Measurements from ENCODE around the gene DDR2. TPM values are rescaled to one million over a fixed set of nuclear protein-coding genes. Genes with fewer than 3 reads are reported as not detected.

Gene DDR2
- total and polyA plus RNA-seq, 2 of the 4 experiments (the other 2 are of a cell fraction): 66.1 to 245 TPM

- Histone ChIP-seq H3K4me3 (ENCODE audit: insufficient read depth, low read depth, low read length) (no peak overlapping the region), H2BK15ac (ENCODE audit: low read depth, low read length) (no peak overlapping the region), H4K5ac (ENCODE audit: low read depth, low read length) (no peak overlapping the region), H2BK5ac (ENCODE audit: low read depth, low read length, poor library complexity, severe bottlenecking) (no peak overlapping the region), H3K27ac (ENCODE audit: insufficient read depth, low read length) (no peak overlapping the region), H3K27me3 (ENCODE audit: control insufficient read depth, insufficient read depth, low read length) (no peaks in the 10 kb centered on the region), H3K14ac (replicated peaks; ENCODE audit: low read depth, low read length) (no peak overlapping the region), H3K56ac (ENCODE audit: extremely low read depth, insufficient read depth, low read length) (no peak overlapping the region), H3K4me2 (ENCODE audit: low read depth, low read length) (no peak overlapping the region), H3K36me3 (ENCODE audit: control insufficient read depth, insufficient read depth, low read length) (peaks cover 33% of the 10 kb centered on the region), H3K18ac (ENCODE audit: low read depth, low read length) (no peak overlapping the region), H2BK20ac (ENCODE audit: low read depth, low read length) (no peak overlapping the region), H4K8ac (ENCODE audit: low read depth in 2 of 2, low read length in 2 of 2) (no peak overlapping the region), H2AK9ac (replicated peaks; ENCODE audit: low read depth, low read length, poor library complexity) (no peak overlapping the region), H2AFZ (replicated peaks; ENCODE audit: low read length, poor library complexity) (no peak overlapping the region), H3K4ac (ENCODE audit: low read depth, low read length) (no peak overlapping the region), H3K9me1 (ENCODE audit: insufficient read depth, low read length) (peaks cover 45% of the 10 kb centered on the region), H3K4me1 (ENCODE audit: control insufficient read depth, insufficient read depth, low read length) (peaks cover 23% of the 10 kb centered on the region), H4K91ac (ENCODE audit: insufficient read depth, low read depth, low read length) (no peak overlapping the region), H3K9me3 (ENCODE audit: control insufficient read depth, insufficient read depth, low read length) (no peaks in the 10 kb centered on the region), H3K79me1 (ENCODE audit: low read depth in 1 of 2, low read length in 2 of 2) (peaks cover 70 to 93% of the 10 kb centered on the region in 2 experiments), H2AK5ac (ENCODE audit: low read depth, low read length) (no peak overlapping the region), H3K9ac (ENCODE audit: low read depth, low read length) (no peak overlapping the region), H4K20me1 (ENCODE audit: insufficient read depth, low read length) (peaks cover 69% of the 10 kb centered on the region; the same call in 1 of the 2 replicates), H3K23ac (ENCODE audit: low read depth, low read length) (no peak overlapping the region), H2BK120ac (ENCODE audit: low read depth, low read length) (no peak overlapping the region)
- CTCF ChIA-PET: no interaction called here
- intact Hi-C loops (cut with micrococcal nuclease): no loop called here
- in situ Hi-C loops (cut with MboI; ENCODE audit: low sequenced_read_pairs): no loop called here
- POLR2A ChIA-PET (ENCODE audit: unreplicated experiment): no interaction called here
- no peak for ATAC-seq (ENCODE audit: low read depth)
- no peak for TF ChIP-seq MXI1 (IDR thresholded peaks at IDR 0.05; ENCODE audit: borderline replicate concordance, low read depth, low read length)
- no peak for TF ChIP-seq MAFK (IDR thresholded peaks at IDR 0.05; ENCODE audit: low read depth, low read length)
- no peak for TF ChIP-seq MAZ (IDR thresholded peaks at IDR 0.05; ENCODE audit: borderline replicate concordance, low read depth, low read length)
- no peak for TF ChIP-seq POLR2A (IDR thresholded peaks at IDR 0.05; ENCODE audit: low read depth, low read length)
- TF ChIP-seq RFX5 (IDR thresholded peaks at IDR 0.05; ENCODE audit: low read depth, low read length): no peak
- TF ChIP-seq, protein P1, sequence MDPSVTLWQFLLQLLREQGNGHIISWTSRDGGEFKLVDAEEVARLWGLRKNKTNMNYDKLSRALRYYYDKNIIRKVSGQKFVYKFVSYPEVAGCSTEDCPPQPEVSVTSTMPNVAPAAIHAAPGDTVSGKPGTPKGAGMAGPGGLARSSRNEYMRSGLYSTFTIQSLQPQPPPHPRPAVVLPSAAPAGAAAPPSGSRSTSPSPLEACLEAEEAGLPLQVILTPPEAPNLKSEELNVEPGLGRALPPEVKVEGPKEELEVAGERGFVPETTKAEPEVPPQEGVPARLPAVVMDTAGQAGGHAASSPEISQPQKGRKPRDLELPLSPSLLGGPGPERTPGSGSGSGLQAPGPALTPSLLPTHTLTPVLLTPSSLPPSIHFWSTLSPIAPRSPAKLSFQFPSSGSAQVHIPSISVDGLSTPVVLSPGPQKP (IDR thresholded peaks at IDR 0.05; ENCODE audit: borderline replicate concordance, low read depth, low read length): no peak
- no peak for TF ChIP-seq CEBPB (IDR thresholded peaks at IDR 0.05; ENCODE audit: low read depth, low read length)
- no peak for TF ChIP-seq RCOR1 (IDR thresholded peaks at IDR 0.05; ENCODE audit: insufficient replicate concordance, low read length)
- TF ChIP-seq CHD1 (IDR thresholded peaks at IDR 0.05; ENCODE audit: low read depth, low read length): no peak
- no peak for TF ChIP-seq RAD21 (IDR thresholded peaks at IDR 0.05; ENCODE audit: low read length)
- TF ChIP-seq, protein P2, sequence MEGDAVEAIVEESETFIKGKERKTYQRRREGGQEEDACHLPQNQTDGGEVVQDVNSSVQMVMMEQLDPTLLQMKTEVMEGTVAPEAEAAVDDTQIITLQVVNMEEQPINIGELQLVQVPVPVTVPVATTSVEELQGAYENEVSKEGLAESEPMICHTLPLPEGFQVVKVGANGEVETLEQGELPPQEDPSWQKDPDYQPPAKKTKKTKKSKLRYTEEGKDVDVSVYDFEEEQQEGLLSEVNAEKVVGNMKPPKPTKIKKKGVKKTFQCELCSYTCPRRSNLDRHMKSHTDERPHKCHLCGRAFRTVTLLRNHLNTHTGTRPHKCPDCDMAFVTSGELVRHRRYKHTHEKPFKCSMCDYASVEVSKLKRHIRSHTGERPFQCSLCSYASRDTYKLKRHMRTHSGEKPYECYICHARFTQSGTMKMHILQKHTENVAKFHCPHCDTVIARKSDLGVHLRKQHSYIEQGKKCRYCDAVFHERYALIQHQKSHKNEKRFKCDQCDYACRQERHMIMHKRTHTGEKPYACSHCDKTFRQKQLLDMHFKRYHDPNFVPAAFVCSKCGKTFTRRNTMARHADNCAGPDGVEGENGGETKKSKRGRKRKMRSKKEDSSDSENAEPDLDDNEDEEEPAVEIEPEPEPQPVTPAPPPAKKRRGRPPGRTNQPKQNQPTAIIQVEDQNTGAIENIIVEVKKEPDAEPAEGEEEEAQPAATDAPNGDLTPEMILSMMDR (conservative IDR thresholded peaks at IDR 0.05; ENCODE audit: low read depth, low read length): no peak
- no peak for TF ChIP-seq FOS (IDR thresholded peaks at IDR 0.05; ENCODE audit: low read depth, low read length)
- WGBS, 2 experiments (ENCODE audit: extremely low coverage in 2 of 2, insufficient read length in 1 of 2): no CpG with 5 or more reads among the region's 3 CpGs
- dilution Hi-C loops (cut with HindIII; ENCODE audit: low sequenced_read_pairs, unreplicated experiment): no loop called here
- no TSS peak for BruUV-seq (replicated peaks)
- no peak for DNase-seq
Measured at GRCh38 chr1:162706606-162707005, 74.3 kb downstream of the DDR2 start.

Data from IMR-90 (cell line).